HG03139 (cell line): ENCODE measurements around the gene MAPK14.

Source experiments
- ATAC-seq: cut with Tn5 transposase; IDR thresholded peaks from one replicate; pipeline ENCODE4 v1.9.1; 2021; ENCODE audit not compliant: unreplicated experiment

MAPK14 gene

GRCh38 chr6:36098253-36098919 is 70.8 kb downstream of the MAPK14 start:
- no peak for ATAC-seq

- ATAC-seq = no peak
Observed at GRCh38 chr6:36098920-36099647, 71.5 kb downstream of the MAPK14 start.

- no peak for ATAC-seq
Observed at GRCh38 chr6:36099869-36100483, 72.4 kb downstream of the MAPK14 start.

- no peak for ATAC-seq
Observed at GRCh38 chr6:36101691-36102090, 74.1 kb downstream of the MAPK14 start.

- ATAC-seq = no peak
Observed at GRCh38 chr6:36102853-36103252, 75.2 kb downstream of the MAPK14 start.

- ATAC-seq = no peak
Observed at GRCh38 chr6:36104836-36105235, 77.2 kb downstream of the MAPK14 start.

GRCh38 chr6:36109092-36109491 is 81.5 kb downstream of the MAPK14 start:
- ATAC-seq = no peak

- ATAC-seq = no peak
Observed at GRCh38 chr6:36110050-36110449, 82.4 kb downstream of the MAPK14 start.

GRCh38 chr6:36110863-36111262 is 83.3 kb downstream of the MAPK14 start:
- ATAC-seq = no peak

GRCh38 chr6:36111526-36111925 is 83.9 kb downstream of the MAPK14 start:
- no peak for ATAC-seq

- no peak for ATAC-seq
Observed at GRCh38 chr6:36113049-36113448, 85.4 kb downstream of the MAPK14 start.

- ATAC-seq = no peak
Observed at GRCh38 chr6:36113703-36114102, 86.1 kb downstream of the MAPK14 start.

- ATAC-seq = no peak
Observed at GRCh38 chr6:36114798-36115408, 87.3 kb downstream of the MAPK14 start.

- ATAC-seq = no peak
Observed at GRCh38 chr6:36115412-36115811, 87.8 kb downstream of the MAPK14 start.

- no peak for ATAC-seq
Observed at GRCh38 chr6:36116066-36116864, 88.7 kb downstream of the MAPK14 start.

- ATAC-seq = no peak
Observed at GRCh38 chr6:36116943-36117342, 89.3 kb downstream of the MAPK14 start.

- no peak for ATAC-seq
Observed at GRCh38 chr6:36117658-36118549, 90.3 kb downstream of the MAPK14 start.

- no peak for ATAC-seq
Observed at GRCh38 chr6:36118550-36119107, 91.0 kb downstream of the MAPK14 start.

GRCh38 chr6:36119209-36119608 is 91.6 kb downstream of the MAPK14 start:
- ATAC-seq = no peak

- ATAC-seq = no peak
Observed at GRCh38 chr6:36120018-36120417, 92.4 kb downstream of the MAPK14 start.
